ENCODE measurements around the gene GPHN. TPM values are rescaled to one million over a fixed set of nuclear protein-coding genes. Genes with fewer than 3 reads are reported as not detected.
A peak's percentile ranks its signal among the peaks of the same experiment; 100 is the strongest.

Gene GPHN
- total and polyA plus RNA-seq, 4 donors = 9.1 to 57.6 (median 33.9) TPM

DNA sequence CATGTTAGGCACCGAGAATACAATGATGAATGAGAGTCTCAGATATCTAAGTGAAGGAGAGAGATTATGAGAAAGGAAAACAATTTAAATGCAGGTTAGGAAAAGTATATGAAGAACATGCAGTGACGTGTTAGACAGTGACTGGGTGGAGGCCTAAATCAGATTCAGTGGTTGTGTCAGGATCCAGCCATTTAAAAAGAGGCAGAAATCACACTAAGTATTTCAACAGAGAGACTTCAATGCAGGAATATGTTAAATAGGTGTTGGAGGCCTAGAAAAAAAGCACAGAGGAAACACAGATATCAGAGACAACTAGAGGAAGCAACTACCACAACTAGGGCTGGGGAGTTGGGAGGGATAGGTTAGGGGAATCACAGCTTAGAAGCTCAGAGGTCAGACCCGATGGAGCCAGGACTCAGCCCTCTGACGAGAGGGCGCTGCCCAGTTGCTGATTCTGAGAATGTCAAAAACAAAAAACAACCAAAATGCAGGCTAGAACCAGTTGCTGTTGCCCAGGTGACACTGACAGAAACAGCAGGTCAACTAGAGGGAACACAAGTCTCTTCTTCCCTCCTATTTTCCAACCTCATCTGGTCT lies 678.3 kb downstream of the GPHN start:
- Histone ChIP-seq H3K27ac (ENCODE audit: low read depth in 1 of 2, low read length in 1 of 2) (no peak overlapping the region), H3K4me1 (ENCODE audit: control insufficient read depth in 5 of 5, insufficient read depth in 5 of 5, low read length in 5 of 5) (peaks cover 0 to 2% (median 0%) of the 10 kb centered on the region in 5 donors), H3K9me3 (ENCODE audit: control insufficient read depth in 4 of 4, insufficient read depth in 3 of 4, low read length in 3 of 4) (no peaks in the 10 kb centered on the region), H3K27me3 (ENCODE audit: control insufficient read depth in 3 of 3, insufficient read depth in 3 of 3, low read length in 2 of 3) (no peaks in the 10 kb centered on the region), H3K36me3 (ENCODE audit: control insufficient read depth in 4 of 4, insufficient read depth in 4 of 4, low read length in 4 of 4) (peaks cover 0 to 2% (median under 1%) of the 10 kb centered on the region in 4 donors), H3K4me3 (no peak overlapping the region), H3K9ac (ENCODE audit: insufficient read depth in 1 of 2, low read length in 2 of 2) (no peak overlapping the region)
- WGBS, 2 donors = 90 to 93% methylated on average over 5 of the region's 5 CpGs
- no peak for ATAC-seq (ENCODE audit: insufficient read depth, low FRiP score)
- no peak for DNase-seq
- TF ChIP-seq, protein P1, sequence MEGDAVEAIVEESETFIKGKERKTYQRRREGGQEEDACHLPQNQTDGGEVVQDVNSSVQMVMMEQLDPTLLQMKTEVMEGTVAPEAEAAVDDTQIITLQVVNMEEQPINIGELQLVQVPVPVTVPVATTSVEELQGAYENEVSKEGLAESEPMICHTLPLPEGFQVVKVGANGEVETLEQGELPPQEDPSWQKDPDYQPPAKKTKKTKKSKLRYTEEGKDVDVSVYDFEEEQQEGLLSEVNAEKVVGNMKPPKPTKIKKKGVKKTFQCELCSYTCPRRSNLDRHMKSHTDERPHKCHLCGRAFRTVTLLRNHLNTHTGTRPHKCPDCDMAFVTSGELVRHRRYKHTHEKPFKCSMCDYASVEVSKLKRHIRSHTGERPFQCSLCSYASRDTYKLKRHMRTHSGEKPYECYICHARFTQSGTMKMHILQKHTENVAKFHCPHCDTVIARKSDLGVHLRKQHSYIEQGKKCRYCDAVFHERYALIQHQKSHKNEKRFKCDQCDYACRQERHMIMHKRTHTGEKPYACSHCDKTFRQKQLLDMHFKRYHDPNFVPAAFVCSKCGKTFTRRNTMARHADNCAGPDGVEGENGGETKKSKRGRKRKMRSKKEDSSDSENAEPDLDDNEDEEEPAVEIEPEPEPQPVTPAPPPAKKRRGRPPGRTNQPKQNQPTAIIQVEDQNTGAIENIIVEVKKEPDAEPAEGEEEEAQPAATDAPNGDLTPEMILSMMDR (IDR thresholded peaks at IDR 0.05; ENCODE audit: control extremely low read depth, extremely low read depth) = no peak

DNA sequence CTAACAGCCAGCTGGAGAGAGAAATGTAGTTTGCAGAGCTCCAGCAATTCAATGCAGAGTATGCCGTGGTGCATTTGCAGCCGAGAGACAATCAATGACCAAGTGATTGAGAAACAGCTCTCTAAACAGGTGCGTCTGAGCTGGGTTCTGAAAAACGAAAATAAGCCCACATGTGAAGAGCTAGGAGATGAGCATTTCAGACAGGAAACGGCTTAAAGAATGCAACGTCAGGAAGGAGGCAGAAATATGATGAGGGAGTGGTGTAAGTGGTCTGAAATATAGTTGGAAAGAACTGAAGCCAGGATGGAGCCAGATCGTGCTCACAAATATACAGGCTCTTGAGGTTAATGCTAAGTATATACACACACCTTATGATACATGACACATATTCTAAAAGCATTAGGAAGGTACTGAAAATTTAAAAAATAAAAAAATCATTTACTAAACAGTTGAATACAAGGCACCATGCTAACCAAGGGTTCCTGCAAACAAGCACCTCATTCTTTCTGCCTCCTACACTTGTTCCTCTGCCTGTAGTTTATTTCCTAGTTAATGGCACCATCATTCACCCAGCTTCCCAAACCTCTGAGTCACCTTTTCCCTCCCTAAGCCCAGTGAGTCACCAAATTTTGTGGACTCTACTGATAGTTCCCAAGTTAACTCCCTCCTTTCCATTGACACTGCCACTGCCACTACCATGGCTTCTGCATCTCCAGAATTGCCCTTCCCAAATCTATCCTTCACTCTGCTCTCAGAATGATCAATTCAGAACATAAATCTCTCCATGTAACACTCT lies 679.0 kb downstream of the GPHN start:
- no peak overlapping the region for H3K27ac ChIP-seq (ENCODE audit: low read depth in 1 of 2, low read length in 1 of 2)
- H3K27me3 ChIP-seq (ENCODE audit: control insufficient read depth in 3 of 3, insufficient read depth in 3 of 3, low read length in 2 of 3) = no peaks in the 10 kb centered on the region
- H3K9ac ChIP-seq (ENCODE audit: insufficient read depth in 1 of 2, low read length in 2 of 2) = no peak overlapping the region
- 63 to 73% methylated on average over 7 of the region's 7 CpGs for WGBS, 2 donors
- no peak for DNase-seq
- TF ChIP-seq, protein P1 (IDR thresholded peaks at IDR 0.05; ENCODE audit: control extremely low read depth, extremely low read depth) = no peak
- ATAC-seq (ENCODE audit: insufficient read depth, low FRiP score) = peak; percentile 80
- H3K4me1 ChIP-seq (ENCODE audit: control insufficient read depth in 5 of 5, insufficient read depth in 5 of 5, low read length in 5 of 5) = peaks cover 0 to 2% (median 0%) of the 10 kb centered on the region in 5 donors
- no peaks in the 10 kb centered on the region for H3K9me3 ChIP-seq (ENCODE audit: control insufficient read depth in 4 of 4, insufficient read depth in 3 of 4, low read length in 3 of 4)
- no peak overlapping the region for H3K4me3 ChIP-seq
- H3K36me3 ChIP-seq (ENCODE audit: control insufficient read depth in 4 of 4, insufficient read depth in 4 of 4, low read length in 4 of 4) = no peaks in the 10 kb centered on the region

GRCh38 chr14:67187826-67188225 lies 679.9 kb downstream of the GPHN start:
- H3K9ac ChIP-seq (ENCODE audit: insufficient read depth in 1 of 2, low read length in 2 of 2) = no peak overlapping the region
- no peaks in the 10 kb centered on the region for H3K9me3 ChIP-seq (ENCODE audit: control insufficient read depth in 4 of 4, insufficient read depth in 3 of 4, low read length in 3 of 4)
- no peaks in the 10 kb centered on the region for H3K36me3 ChIP-seq (ENCODE audit: control insufficient read depth in 4 of 4, insufficient read depth in 4 of 4, low read length in 4 of 4)
- H3K27me3 ChIP-seq (ENCODE audit: control insufficient read depth in 3 of 3, insufficient read depth in 3 of 3, low read length in 2 of 3) = no peaks in the 10 kb centered on the region
- TF ChIP-seq, protein P1 (IDR thresholded peaks at IDR 0.05; ENCODE audit: control extremely low read depth, extremely low read depth) = no peak
- peak in 1 of 3 donors; percentile 44 for DNase-seq
- H3K27ac ChIP-seq (ENCODE audit: low read depth in 1 of 2, low read length in 1 of 2) = no peak overlapping the region
- 75 to 82% methylated on average over 2 of the region's 2 CpGs for WGBS, 2 donors
- peaks cover 0 to 2% (median 0%) of the 10 kb centered on the region in 5 donors for H3K4me1 ChIP-seq (ENCODE audit: control insufficient read depth in 5 of 5, insufficient read depth in 5 of 5, low read length in 5 of 5)
- peak; percentile 58 for ATAC-seq (ENCODE audit: insufficient read depth, low FRiP score)
- no peak overlapping the region for H3K4me3 ChIP-seq

Measured in lung (tissue), 12 donors.